HG02938 (cell line): ENCODE measurements around the gene INVS.
"Not testable (repeated sequence)": the region's sequence is repeated elsewhere in the genome, so short reads cannot be mapped to it uniquely, and the experiment has no call there.

Experiments used
- ATAC-seq: cut with Tn5 transposase; IDR thresholded peaks from one replicate; pipeline ENCODE4 v1.9.1; 2021; ENCODE audit warnings: mild to moderate bottlenecking, moderate library complexity; ENCODE audit not compliant: unreplicated experiment

The INVS gene

GRCh38 chr9:100193078-100193477, 94.0 kb downstream of the INVS start:
- ATAC-seq: no peak

GRCh38 chr9:100196215-100196614, 97.2 kb downstream of the INVS start:
- no peak for ATAC-seq

- no peak for ATAC-seq
These were observed 97.8 kb downstream of the INVS start for GRCh38 chr9:100196828-100197227.

GRCh38 chr9:100197553-100197952, 98.5 kb downstream of the INVS start:
- no peak for ATAC-seq

- no peak for ATAC-seq
These were observed 103.8 kb downstream of the INVS start for GRCh38 chr9:100202806-100203205.

- no peak for ATAC-seq
These were observed 105.8 kb downstream of the INVS start for GRCh38 chr9:100204796-100205195.

GRCh38 chr9:100206899-100207298, 107.9 kb downstream of the INVS start:
- ATAC-seq: no peak

GRCh38 chr9:100208673-100209072, 109.6 kb downstream of the INVS start:
- no peak for ATAC-seq

GRCh38 chr9:100211476-100211875, 112.4 kb downstream of the INVS start:
- no peak for ATAC-seq

GRCh38 chr9:100213730-100214477, 114.9 kb downstream of the INVS start:
- no peak for ATAC-seq

- ATAC-seq: peak; percentile 59
These were observed 117.2 kb downstream of the INVS start for GRCh38 chr9:100216178-100216787.

- no peak for ATAC-seq
These were observed 118.5 kb downstream of the INVS start for GRCh38 chr9:100217536-100217935.

- ATAC-seq: peak; percentile 76
These were observed 120.3 kb downstream of the INVS start for GRCh38 chr9:100219347-100219746.

- no peak for ATAC-seq
These were observed 121.9 kb downstream of the INVS start for GRCh38 chr9:100220936-100221335.

- no peak for ATAC-seq
These were observed 122.5 kb downstream of the INVS start for GRCh38 chr9:100221538-100221937.

GRCh38 chr9:100222674-100223073, 123.6 kb downstream of the INVS start:
- ATAC-seq: no peak

GRCh38 chr9:100227636-100228035, 128.6 kb downstream of the INVS start:
- no peak for ATAC-seq

GRCh38 chr9:100228352-100228869, 129.4 kb downstream of the INVS start:
- no peak for ATAC-seq

- no peak for ATAC-seq
These were observed 130.1 kb downstream of the INVS start for GRCh38 chr9:100229136-100229535.

GRCh38 chr9:100229561-100229960, 130.5 kb downstream of the INVS start:
- no peak for ATAC-seq

- ATAC-seq: not testable (repeated sequence)
These were observed 137.9 kb downstream of the INVS start for GRCh38 chr9:100236986-100237385.

GRCh38 chr9:100240512-100240911, 141.5 kb downstream of the INVS start:
- ATAC-seq: no peak
